H9 (cell line): ENCODE results near the gene ASTN2. TPM values are rescaled to one million over a fixed set of nuclear protein-coding genes. Genes with fewer than 3 reads are reported as not detected.

Experiments
- DNase-seq: peaks from one replicate; pipeline ENCODE4 v3.0.0-alpha.2; 2017
- H2AFZ ChIP-seq: one replicate; pipeline ENCODE4 v1.6.1; 2013; ENCODE audit warnings: mild to moderate bottlenecking, low read length, control low read depth, moderate library complexity
- H2AK5ac ChIP-seq: 2 replicates; pipeline ENCODE4 v1.6.1; 2013; ENCODE audit warnings: low read length, control low read depth, mixed read lengths; ENCODE audit not compliant: insufficient read length
- H2BK120ac ChIP-seq: one replicate; pipeline ENCODE4 v1.6.1; 2013; ENCODE audit warnings: low read depth, mild to moderate bottlenecking, low read length, control low read depth, inconsistent platforms; ENCODE audit not compliant: poor library complexity, severe bottlenecking
- H2BK12ac ChIP-seq: 2 replicates; pipeline ENCODE4 v1.6.1; 2013; ENCODE audit warnings: low read length, control low read depth, mixed read lengths, low read depth; ENCODE audit not compliant: insufficient read length
- H2BK15ac ChIP-seq: 2 replicates; pipeline ENCODE4 v1.6.1; 2013; ENCODE audit warnings: low read depth, low read length, control low read depth
- H2BK20ac ChIP-seq: one replicate; pipeline ENCODE4 v1.6.1; 2013; ENCODE audit warnings: low read depth, mild to moderate bottlenecking, low read length, control low read depth, inconsistent platforms; ENCODE audit not compliant: poor library complexity, severe bottlenecking
- H2BK5ac ChIP-seq: 2 replicates; pipeline ENCODE4 v1.6.1; 2013; ENCODE audit warnings: low read length, control low read depth, mixed read lengths; ENCODE audit not compliant: insufficient read length
- H3K14ac ChIP-seq: 2 replicates; pipeline ENCODE4 v1.6.1; 2013; ENCODE audit warnings: low read length, control low read depth; ENCODE audit not compliant: insufficient read depth
- H3K18ac ChIP-seq: 2 replicates; pipeline ENCODE4 v1.6.1; 2013; ENCODE audit warnings: low read depth, mild to moderate bottlenecking, mixed read lengths, low read length, control low read depth; ENCODE audit not compliant: insufficient read length
- H3K23ac ChIP-seq: 2 replicates; pipeline ENCODE4 v1.6.1; 2013; ENCODE audit warnings: low read length, control low read depth, mixed read lengths, low read depth; ENCODE audit not compliant: insufficient read length
- H3K23me2 ChIP-seq: 2 replicates; pipeline ENCODE4 v1.6.1; 2013; ENCODE audit warnings: low read depth, mild to moderate bottlenecking, mixed read lengths, low read length, control low read depth; ENCODE audit not compliant: insufficient read length, poor library complexity, severe bottlenecking
- H3K27ac ChIP-seq: 2 replicates; pipeline ENCODE4 v1.5.1; 2013; ENCODE audit warnings: low read length, control low read depth, mixed read lengths, low read depth; ENCODE audit not compliant: insufficient read length
- H3K27me3 ChIP-seq: 2 replicates; pipeline ENCODE4 v1.6.1; 2013; ENCODE audit warnings: low read length, control low read depth, inconsistent platforms; ENCODE audit not compliant: insufficient read depth
- H3K4ac ChIP-seq: 2 replicates; pipeline ENCODE4 v1.6.1; 2013; ENCODE audit warnings: low read depth, mild to moderate bottlenecking, control low read depth, inconsistent platforms, low read length, moderate library complexity
- H3K4me1 ChIP-seq: 2 replicates; pipeline ENCODE4 v1.6.1; 2013; ENCODE audit warnings: low read length, control low read depth, inconsistent platforms; ENCODE audit not compliant: insufficient read depth
- H3K4me2 ChIP-seq: 2 replicates; pipeline ENCODE4 v1.6.1; 2013; ENCODE audit warnings: low read length, control low read depth, mixed read lengths; ENCODE audit not compliant: insufficient read length, insufficient read depth
- H3K56ac ChIP-seq: 2 replicates; pipeline ENCODE4 v1.6.1; 2013; ENCODE audit warnings: low read depth, mild to moderate bottlenecking, mixed read lengths, low read length, control low read depth; ENCODE audit not compliant: insufficient read length
- H3K79me1 ChIP-seq: 2 replicates; pipeline ENCODE4 v1.6.1; 2013; ENCODE audit warnings: low read depth, mild to moderate bottlenecking, moderate library complexity, low read length, control low read depth, inconsistent platforms; ENCODE audit not compliant: insufficient read depth, poor library complexity, severe bottlenecking
- H3K79me2 ChIP-seq: 2 replicates; pipeline ENCODE4 v1.6.1; 2013; ENCODE audit warnings: low read length, control low read depth, inconsistent platforms; ENCODE audit not compliant: insufficient read depth
- H3K9ac ChIP-seq: 2 replicates; pipeline ENCODE4 v1.6.1; 2013; ENCODE audit warnings: low read length, control low read depth, mixed read lengths; ENCODE audit not compliant: insufficient read length; ENCODE audit errors: extremely low read depth
- H3K9me3 ChIP-seq: one replicate; pipeline ENCODE4 v1.6.1; 2013; ENCODE audit warnings: low read depth, low read length, inconsistent platforms; ENCODE audit not compliant: control insufficient read depth
- H3T11ph ChIP-seq: one replicate; pipeline ENCODE4 v1.6.1; 2013; ENCODE audit warnings: mild to moderate bottlenecking, low read length, control low read depth, inconsistent platforms
- H4K20me1 ChIP-seq: one replicate; pipeline ENCODE4 v1.6.1; 2013; ENCODE audit not compliant: control insufficient read depth, insufficient read length, insufficient read depth
- H4K5ac ChIP-seq: 2 replicates; pipeline ENCODE4 v1.6.1; 2013; ENCODE audit warnings: low read depth, mild to moderate bottlenecking, mixed read lengths, low read length, control low read depth; ENCODE audit not compliant: insufficient read length
- H4K8ac ChIP-seq: replicated peaks from 2 replicates; pipeline ENCODE4 v1.6.1; 2013; ENCODE audit warnings: low read length, control low read depth, mixed read lengths, low read depth; ENCODE audit not compliant: insufficient read length
- H4K91ac ChIP-seq: 2 replicates; pipeline ENCODE4 v1.6.1; 2013; ENCODE audit warnings: low read depth, mild to moderate bottlenecking, moderate library complexity, mixed read lengths, low read length, control low read depth; ENCODE audit not compliant: insufficient read length
- H3K27ac Mint-ChIP-seq, 3 experiments: 2 replicates in 2 of 3; 3 replicates in 1 of 3; pipeline ENCODE4 v1.8.0; 2020 to 2021; ENCODE audit warnings: mixed read lengths in 3 of 3, mild to moderate bottlenecking in 1 of 3, moderate library complexity in 1 of 3
- H3K27me3 Mint-ChIP-seq: 2 replicates; pipeline ENCODE4 v1.8.0; 2021; ENCODE audit warnings: low read depth, mild to moderate bottlenecking, moderate library complexity, mixed read lengths
- H3K36me3 Mint-ChIP-seq, 3 experiments: 2 replicates in 2 of 3; 3 replicates in 1 of 3; pipeline ENCODE4 v1.8.0; 2020 to 2021; ENCODE audit warnings: low read depth in 3 of 3, mixed read lengths in 3 of 3; ENCODE audit not compliant: insufficient read depth in 1 of 3
- H3K4me1 Mint-ChIP-seq, 2 experiments: 2 replicates each; pipeline ENCODE4 v1.8.0; 2020; ENCODE audit warnings: mixed read lengths in 2 of 2
- H3K4me3 Mint-ChIP-seq, 2 experiments: 2 replicates in 1 of 2; 3 replicates in 1 of 2; pipeline ENCODE4 v1.8.0; 2020 to 2021; ENCODE audit warnings: mild to moderate bottlenecking in 2 of 2, mixed read lengths in 2 of 2, moderate library complexity in 1 of 2
- H3K9me3 Mint-ChIP-seq, 2 experiments: 2 replicates in 1 of 2; 3 replicates in 1 of 2; pipeline ENCODE4 v1.8.0; 2020; ENCODE audit warnings: mild to moderate bottlenecking in 2 of 2, mixed read lengths in 2 of 2, moderate library complexity in 1 of 2
- CTCF ChIP-seq: fragments of 200-600 bp; sonication (generic); conservative IDR thresholded peaks from 3 replicates; pipeline ENCODE4 v1.8.0; 2021; ENCODE audit warnings: antibody characterized with exemption, mild to moderate bottlenecking
- WGBS: extraction: QIAGEN DNeasy Blood & Tissue Kit; methylation state at CpG from one replicate; pipeline ENCODE4 v1.1.7; 2013; ENCODE audit warnings: missing lambda C conversion rate, low lambda C conversion rate, mixed read lengths; ENCODE audit not compliant: insufficient read length; ENCODE audit errors: extremely low coverage; 5-methylcytosine and 5-hydroxymethylcytosine counted together
- total RNA-seq: library from RNA; stranded (reverse); gene quantifications from 2 replicates; pipeline ENCODE4 v1.2.1, GENCODE V29; 2021

Gene ASTN2
- total RNA-seq, 1 experiment from 2014 or later: 9.7 TPM

- no peak for TF ChIP-seq CTCF
- no peak overlapping the region for H3K4me2 ChIP-seq
These were observed 531.2 kb downstream of the ASTN2 start for GRCh38 chr9:116883676-116884075.

More at GRCh38 chr9:116883676-116884075, 531.2 kb downstream of the ASTN2 start:
- H3K56ac ChIP-seq: no peak overlapping the region
- Mint-ChIP-seq H3K4me3 (no peak overlapping the region), H3K27ac (no peak overlapping the region), H3K4me1 (no peaks in the 10 kb centered on the region), H3K36me3 (no peaks in the 10 kb centered on the region; a peak in 1 of 7 replicates), H3K9me3 (no peaks in the 10 kb centered on the region), H3K27me3 (no peaks in the 10 kb centered on the region)
- no peak overlapping the region for H3K23ac ChIP-seq
- H2BK120ac ChIP-seq: no peak overlapping the region
- H3K23me2 ChIP-seq: no peaks in the 10 kb centered on the region
- H3K9ac ChIP-seq: no peak overlapping the region
- no peak overlapping the region for H3T11ph ChIP-seq
- no peak overlapping the region for H2BK12ac ChIP-seq
- H2BK5ac ChIP-seq: no peak overlapping the region
- no peaks in the 10 kb centered on the region for H3K4me1 ChIP-seq
- H4K20me1 ChIP-seq: no peaks in the 10 kb centered on the region
- H2BK20ac ChIP-seq: no peak overlapping the region
- no peak overlapping the region for H4K5ac ChIP-seq
- H3K79me2 ChIP-seq: no peaks in the 10 kb centered on the region; the same call in 1 of the 2 replicates
- no peak overlapping the region for H2AK5ac ChIP-seq
- WGBS: no CpG with 5 or more reads among the region's 1 CpG
- no peak overlapping the region for H2BK15ac ChIP-seq
- no peak overlapping the region for H3K14ac ChIP-seq
- no peak overlapping the region for H2AFZ ChIP-seq
- H3K9me3 ChIP-seq: no peaks in the 10 kb centered on the region
- no peak overlapping the region for H3K18ac ChIP-seq
- H4K91ac ChIP-seq: no peak overlapping the region
- H3K27me3 ChIP-seq: no peaks in the 10 kb centered on the region
- no peak for DNase-seq
- H3K4ac ChIP-seq: no peak overlapping the region
- no peak overlapping the region for H4K8ac ChIP-seq
- no peaks in the 10 kb centered on the region for H3K79me1 ChIP-seq
- H3K27ac ChIP-seq: no peak overlapping the region
